HG02981 (cell line): Measurements from ENCODE around the gene MSANTD2.
A peak's percentile ranks its signal among the peaks of the same experiment; 100 is the strongest.

ENCODE experiments used
- ATAC-seq: cut with Tn5 transposase; IDR thresholded peaks from one replicate; pipeline ENCODE4 v1.9.1; 2021; ENCODE audit warnings: mild to moderate bottlenecking, moderate library complexity; ENCODE audit not compliant: unreplicated experiment

The MSANTD2 gene

GRCh38 chr11:124800226-124800929 is at the start of gene MSANTD2:
Gene MSANTD2, minus strand, starts transcription at chr11:124800406. Its CDS starts 26 bp downstream, at chr11:124800380.
- ATAC-seq: peak; percentile 84

GRCh38 chr11:124846070-124846673 is 46.0 kb upstream of the MSANTD2 start:
- no peak for ATAC-seq

DNA sequence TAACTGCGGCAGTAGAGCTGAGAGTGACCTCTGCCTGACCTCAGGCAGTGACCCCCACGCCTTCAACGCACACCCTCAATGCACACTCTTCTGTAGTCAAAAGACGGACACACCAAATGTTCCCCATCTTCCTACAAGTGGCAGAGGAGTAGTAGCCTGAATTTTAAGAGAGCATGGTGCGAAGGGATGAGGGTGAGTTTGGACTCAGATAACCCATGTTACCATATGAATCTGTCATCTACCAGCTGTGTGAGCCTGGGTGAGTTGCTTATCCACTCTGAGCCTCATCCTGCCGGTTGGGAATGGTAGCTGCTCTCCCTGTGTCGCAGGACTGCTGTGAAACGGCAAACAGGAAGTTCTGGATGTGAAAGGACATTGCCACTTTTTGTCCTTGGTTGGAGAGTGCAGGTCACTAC is 44.5 kb upstream of the MSANTD2 start:
- no peak for ATAC-seq

DNA sequence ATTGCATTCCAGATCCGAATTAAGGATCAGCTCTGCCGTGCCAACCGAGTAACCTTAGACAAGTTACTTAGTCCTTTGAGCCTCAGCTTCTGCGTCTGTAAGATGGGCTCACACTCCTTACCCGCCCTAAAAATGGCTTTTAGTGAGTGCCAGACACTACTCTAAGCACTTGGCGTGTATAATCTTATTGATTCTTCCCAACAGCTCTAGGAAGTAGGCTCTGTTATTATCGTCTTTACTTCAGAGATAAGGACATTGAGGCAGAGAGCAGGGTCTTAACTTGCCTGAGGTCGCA is 43.4 kb upstream of the MSANTD2 start:
- no peak for ATAC-seq

GRCh38 chr11:124842305-124842704 is 42.1 kb upstream of the MSANTD2 start:
- no peak for ATAC-seq

GRCh38 chr11:124841840-124842239 is 41.6 kb upstream of the MSANTD2 start:
- ATAC-seq: no peak

DNA sequence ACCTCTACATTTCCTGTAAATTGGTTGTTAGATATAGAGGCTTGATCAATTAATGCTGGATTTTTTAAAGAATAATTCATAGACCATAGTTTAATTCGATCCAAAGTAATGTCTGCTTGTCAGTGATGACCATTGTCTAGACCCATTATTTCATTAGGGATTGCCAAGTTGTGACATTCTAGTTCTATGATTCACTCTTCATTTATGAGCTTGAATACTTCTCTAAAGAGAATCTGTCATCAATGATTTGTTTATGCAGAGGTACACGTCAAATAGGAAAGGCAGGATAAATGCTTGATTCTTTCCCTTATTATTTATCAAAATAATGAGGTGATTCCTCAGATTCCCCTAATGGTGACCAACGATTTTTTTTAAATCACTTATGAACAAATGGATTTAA is 41.0 kb upstream of the MSANTD2 start:
- ATAC-seq: no peak

- no peak for ATAC-seq
These were observed 40.5 kb upstream of the MSANTD2 start for GRCh38 chr11:124840666-124841065.

DNA sequence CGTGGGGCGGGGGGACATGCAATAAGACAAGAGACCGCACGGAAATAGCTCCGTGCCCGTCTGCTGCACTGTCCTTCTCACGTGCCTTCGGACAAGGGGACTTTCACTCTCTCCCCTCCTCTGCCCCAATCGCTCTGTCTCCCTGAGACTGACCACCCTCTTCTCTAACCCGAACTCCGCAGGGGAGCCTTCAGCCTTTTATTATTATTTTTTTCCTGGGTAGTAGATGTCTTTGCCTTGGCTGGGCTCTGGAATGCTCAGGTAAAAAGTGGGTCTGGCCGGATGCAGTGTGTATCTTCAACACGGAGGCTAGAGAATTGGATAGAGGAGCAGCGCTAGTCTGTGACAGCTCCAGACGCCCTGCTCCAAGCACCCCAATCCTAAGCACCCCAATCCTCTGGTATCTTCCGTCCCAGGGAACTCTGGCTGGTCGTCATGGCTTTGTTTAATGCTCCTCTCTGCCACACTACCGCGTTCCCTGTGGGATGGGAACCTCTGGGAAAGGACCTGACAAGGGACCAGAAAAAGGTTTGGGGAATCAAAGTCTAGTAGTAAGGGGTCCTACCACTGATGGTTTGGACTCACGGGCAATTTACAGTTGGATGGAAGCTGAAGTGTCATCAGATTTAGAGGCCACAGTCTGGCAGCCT is 39.9 kb upstream of the MSANTD2 start:
- ATAC-seq: no peak

DNA sequence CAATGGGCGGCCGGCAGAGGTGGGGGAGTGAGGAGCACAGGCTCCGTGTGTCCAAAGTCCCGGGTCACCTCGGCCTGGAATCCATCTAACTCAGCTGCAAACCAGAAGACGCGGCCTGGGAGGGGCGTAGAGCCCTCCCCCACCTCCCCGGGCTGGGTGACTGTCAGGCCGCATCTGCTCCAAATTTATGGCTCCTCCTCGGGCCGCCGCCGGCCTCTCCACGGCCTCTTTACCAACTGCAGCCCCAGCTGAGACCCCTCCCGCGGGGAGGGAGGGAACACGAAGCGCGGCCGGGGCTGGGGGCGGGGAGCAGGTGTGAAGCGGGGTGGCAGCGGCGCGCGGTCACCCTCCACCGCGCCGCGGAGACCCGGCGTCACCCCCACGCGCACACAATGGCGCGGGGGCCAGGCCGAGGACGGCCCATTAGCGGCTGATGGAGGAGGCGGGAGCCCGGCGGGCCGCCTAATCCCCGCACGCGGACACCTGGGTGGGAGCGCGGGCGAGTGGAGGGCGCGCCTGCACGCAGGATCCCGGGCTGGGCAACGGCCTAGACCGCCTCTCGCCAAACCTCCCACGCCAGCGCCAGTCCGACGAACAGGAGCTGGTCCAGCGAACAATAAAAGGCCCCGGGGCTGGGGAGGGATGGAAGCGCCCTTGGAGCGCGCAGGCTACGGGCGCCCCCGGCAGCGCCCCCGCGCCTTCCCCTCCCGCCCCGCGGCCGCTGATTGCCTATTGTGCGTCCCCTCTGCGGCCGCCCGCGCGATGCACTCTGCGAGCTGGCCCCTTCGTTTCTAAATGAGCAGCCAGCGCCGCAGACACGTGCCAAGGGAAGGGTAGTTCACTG is 39.1 kb upstream of the MSANTD2 start:
- ATAC-seq: no peak

DNA sequence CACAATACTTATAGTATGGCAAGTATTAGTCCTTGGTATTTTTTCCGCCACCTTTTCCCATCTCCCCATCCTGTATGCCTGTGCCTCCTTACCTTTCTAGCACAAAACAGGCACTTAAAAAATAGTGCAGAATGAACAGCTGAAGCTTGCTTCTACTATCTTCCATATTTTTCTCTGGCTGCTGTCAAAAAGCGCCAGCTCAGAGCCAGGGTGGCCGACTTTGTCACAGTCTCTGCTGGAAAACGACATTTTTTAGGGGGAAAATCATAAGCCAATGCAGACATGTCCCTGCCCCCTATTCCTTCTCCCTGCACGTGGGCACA is 38.6 kb upstream of the MSANTD2 start:
- ATAC-seq: no peak

- ATAC-seq: peak; percentile 31
These were observed 37.3 kb upstream of the MSANTD2 start for GRCh38 chr11:124837491-124837856.

DNA sequence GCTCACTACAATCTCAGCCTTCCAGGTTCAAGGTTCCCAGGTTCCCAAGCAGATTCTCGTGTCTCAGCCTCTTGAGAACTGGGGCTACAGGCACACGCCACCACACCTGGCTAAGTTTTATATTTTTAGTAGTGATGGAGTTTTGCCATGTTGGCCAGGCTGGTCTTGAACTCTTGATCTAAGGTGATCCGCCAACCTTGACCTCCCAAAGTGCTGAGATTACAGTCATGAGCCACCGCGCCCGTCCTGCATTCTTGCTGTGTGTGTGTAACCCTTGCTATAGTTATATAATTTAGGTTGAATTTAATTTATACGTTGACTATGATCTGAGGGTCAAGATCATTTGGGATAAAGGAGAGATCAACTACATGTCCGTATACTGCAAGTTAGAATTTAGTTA is 35.7 kb upstream of the MSANTD2 start:
- ATAC-seq: no peak

DNA sequence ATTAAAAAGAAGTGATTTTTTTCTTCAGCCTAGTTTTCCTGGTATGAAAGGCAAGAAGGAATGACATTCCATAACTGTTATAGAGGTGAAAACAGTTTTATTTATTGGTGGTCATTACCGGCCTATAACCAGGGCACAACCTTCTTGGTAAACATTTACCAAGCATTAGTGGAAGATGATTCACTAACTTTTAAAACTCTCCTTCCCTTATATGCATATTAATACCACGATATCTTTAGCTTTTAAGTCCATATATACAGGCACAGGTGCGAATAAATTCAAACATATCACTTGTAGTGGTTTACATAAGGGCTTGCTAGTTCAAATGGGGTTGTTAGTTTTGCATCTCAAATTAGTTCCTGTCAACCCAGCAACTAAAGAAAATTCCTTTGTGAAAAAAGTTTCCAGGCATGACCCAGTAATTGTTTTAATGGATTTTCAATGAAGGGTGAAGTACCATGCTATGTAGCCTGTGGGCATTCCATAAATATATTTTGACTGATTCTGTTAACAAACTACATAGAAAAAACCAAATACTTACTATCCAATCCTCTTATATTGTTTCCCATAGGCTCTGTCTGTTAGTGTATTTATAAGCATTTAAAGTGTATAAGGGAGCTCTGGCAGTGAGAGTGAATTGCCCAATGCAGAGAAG is 34.4 kb upstream of the MSANTD2 start:
- ATAC-seq: no peak

DNA sequence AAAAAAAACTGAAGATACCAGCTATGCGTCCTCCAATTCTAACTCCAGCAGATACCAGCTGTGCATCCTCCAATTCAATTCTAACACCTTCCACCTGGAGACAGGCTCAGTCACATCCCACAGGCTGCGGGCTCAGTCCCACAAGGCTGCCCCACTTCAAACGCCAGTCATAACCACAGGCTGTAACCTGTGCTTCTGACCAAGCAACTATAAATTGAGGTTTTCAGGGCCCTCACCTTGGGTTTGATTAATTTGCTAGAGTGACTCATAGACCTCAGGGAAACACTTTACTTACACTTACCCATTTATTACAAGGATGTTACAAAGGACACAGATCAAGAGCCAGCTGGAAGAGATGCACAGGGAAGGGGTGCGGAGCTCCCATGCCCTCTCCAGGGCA is 32.4 kb upstream of the MSANTD2 start:
- ATAC-seq: no peak

DNA sequence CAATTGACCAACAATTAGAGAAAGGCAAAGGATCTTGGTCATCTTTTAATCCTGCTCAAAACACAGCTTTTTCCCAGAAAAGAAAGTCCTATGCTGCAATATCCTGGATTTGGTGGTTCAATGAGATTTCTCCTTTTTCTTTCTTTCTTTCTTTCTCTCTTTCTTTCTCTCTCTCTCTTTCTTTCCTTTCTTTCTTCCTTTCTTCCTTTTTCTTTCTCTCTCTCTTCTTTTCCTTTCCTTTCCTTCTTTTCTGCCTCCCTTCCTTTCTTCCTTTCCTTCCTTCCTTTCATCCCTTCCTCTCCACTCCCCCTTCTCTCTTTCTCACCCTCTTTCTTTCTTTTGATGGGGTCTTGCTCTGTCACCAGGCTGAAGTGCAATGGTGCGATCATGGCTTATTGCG is 31.7 kb upstream of the MSANTD2 start:
- no peak for ATAC-seq

- ATAC-seq: no peak
These were observed 30.5 kb upstream of the MSANTD2 start for GRCh38 chr11:124830749-124831148.

DNA sequence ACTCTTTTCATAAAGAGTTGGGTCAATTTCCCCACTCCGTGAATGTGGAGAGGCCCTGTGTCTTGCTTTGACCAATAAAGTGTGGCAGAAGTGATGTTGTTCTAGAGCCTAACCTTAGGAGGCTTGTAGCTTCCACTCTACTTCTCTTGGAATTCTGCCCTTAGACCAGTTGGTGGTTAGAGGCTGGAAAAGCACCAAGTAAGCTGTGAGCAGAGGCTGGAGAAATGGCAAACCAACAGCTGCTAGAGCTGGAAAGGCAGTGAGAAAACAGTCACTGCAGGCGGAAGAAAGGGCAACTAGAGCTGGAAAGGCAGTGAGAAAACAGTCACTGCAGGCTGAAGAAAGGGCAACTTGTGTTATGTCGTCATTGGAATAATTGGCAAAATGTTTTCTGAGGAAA is 29.8 kb upstream of the MSANTD2 start:
- ATAC-seq: no peak

DNA sequence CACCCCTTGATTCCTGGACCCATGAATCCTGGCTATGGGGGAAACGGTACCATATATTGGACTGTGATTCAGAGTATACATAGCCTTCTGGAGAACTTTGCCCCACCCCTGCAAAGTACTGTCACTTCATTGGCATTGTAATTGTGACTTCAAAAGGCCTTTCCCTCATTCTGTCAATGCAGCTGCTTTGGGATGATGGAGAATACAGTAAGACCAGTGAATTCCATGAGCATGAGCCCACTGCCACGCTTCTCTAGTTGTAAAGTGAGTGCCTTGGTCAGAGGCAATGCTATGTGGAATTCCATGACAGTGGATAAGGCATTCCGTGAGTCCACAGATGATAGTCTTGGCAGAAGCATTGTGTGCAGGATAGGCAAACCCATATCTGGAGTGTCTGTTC is 25.7 kb upstream of the MSANTD2 start:
- no peak for ATAC-seq

- no peak for ATAC-seq
These were observed 23.5 kb upstream of the MSANTD2 start for GRCh38 chr11:124823512-124824376.
